Left lung (tissue), 10 donors: ENCODE measurements around the gene CEP120. TPM values are rescaled to one million over a fixed set of nuclear protein-coding genes. Genes with fewer than 3 reads are reported as not detected.

Experiments used
- ATAC-seq: fragments of 200-7000 bp; cut with Tn5 transposase; one replicate; pipeline ENCODE4 v1.9.1; 2020; ENCODE audit warnings: moderate library complexity
- DNase-seq, 4 donors: peaks; one replicate each; pipeline ENCODE4 v3.0.0-alpha.2; 2013 to 2020
- H3K27ac ChIP-seq, 2 donors: fragments of 200-600 bp; sonication (generic) in 1 of 2; one replicate each; pipeline versions ENCODE4 v1.5.0 to v1.8.0; 2020 to 2021
- H3K27me3 ChIP-seq, 2 donors: fragments of 200-600 bp; sonication (generic) in 1 of 2; one replicate each; pipeline versions ENCODE4 v1.5.0 to v1.8.0; 2020 to 2021
- H3K36me3 ChIP-seq, 2 donors: fragments of 200-600 bp; sonication (generic) in 1 of 2; one replicate each; pipeline versions ENCODE4 v1.5.0 to v1.8.0; 2020 to 2021
- H3K4me1 ChIP-seq, 2 donors: fragments of 200-600 bp; one replicate each; pipeline ENCODE4 v1.8.0; 2021
- H3K4me3 ChIP-seq, 2 donors: fragments of 200-600 bp; sonication (generic) in 1 of 2; one replicate each; pipeline versions ENCODE4 v1.5.0 to v1.8.0; 2020 to 2021; ENCODE audit warnings: mild to moderate bottlenecking in 1 of 2
- H3K9me3 ChIP-seq, 2 donors: fragments of 200-600 bp; sonication (generic) in 1 of 2; one replicate each; pipeline versions ENCODE4 v1.5.0 to v1.8.0; 2020 to 2021
- CTCF ChIP-seq, 2 donors: fragments of 200-600 bp; sonication (generic) in 1 of 2; IDR thresholded peaks; one replicate each; pipeline versions ENCODE4 v1.5.0 to v1.8.0; 2021; ENCODE audit warnings: antibody characterized with exemption in 2 of 2
- intact Hi-C, 2 donors: fragments of 100-400 bp; cut with DNase I; formaldehyde crosslinking; loops; one replicate each; pipeline versions ENCODE4 v1.11.2 to v1.14.2; 2022
- polyA plus RNA-seq, 6 donors: library from polyadenylated mRNA; unstranded; fragments of 120-200 nt; gene quantifications; one replicate each; pipeline ENCODE4 v1.2.1, GENCODE V29; 2013; ENCODE audit not compliant: insufficient read length in 6 of 6
- total RNA-seq, 2 donors: library from RNA; stranded (reverse); fragmentation: NEBNext Ultra II Directional; extraction: Animal tissue kit (Norgen Biotek cat#: 25700); gene quantifications; one replicate each; pipeline ENCODE4 v1.2.1, GENCODE V29; 2021
- donor health status: DM: no; HTN: yes; CAD: no.
- donor health status: DM: no; HTN: no; CAD: no.

The CEP120 gene
- total and polyA plus RNA-seq, 8 donors = 14.2 to 28.2 (median 25.2) TPM

GRCh38 chr5:123448743-123449142 is 25.5 kb upstream of the CEP120 start:
- no peak for TF ChIP-seq CTCF (IDR thresholded peaks at IDR 0.05)
- H3K27ac ChIP-seq = no peak overlapping the region
- ATAC-seq (no peak), DNase-seq (no peak)
- H3K36me3 ChIP-seq = no peaks in the 10 kb centered on the region
- no peaks in the 10 kb centered on the region for H3K27me3 ChIP-seq
- H3K9me3 ChIP-seq = no peaks in the 10 kb centered on the region
- no peaks in the 10 kb centered on the region for H3K4me1 ChIP-seq
- H3K4me3 ChIP-seq = no peak overlapping the region
- intact Hi-C loops = no loop called here

GRCh38 chr5:123448017-123448617 is 24.9 kb upstream of the CEP120 start:
- no peak for TF ChIP-seq CTCF (IDR thresholded peaks at IDR 0.05)
- H3K36me3 ChIP-seq = no peaks in the 10 kb centered on the region
- DNase-seq (no peak), ATAC-seq (no peak)
- no peaks in the 10 kb centered on the region for H3K4me1 ChIP-seq
- H3K9me3 ChIP-seq = no peaks in the 10 kb centered on the region
- intact Hi-C loops = no loop called here
- no peaks in the 10 kb centered on the region for H3K27me3 ChIP-seq
- H3K4me3 ChIP-seq = no peak overlapping the region
- H3K27ac ChIP-seq = no peak overlapping the region

GRCh38 chr5:123444016-123444415 is 20.8 kb upstream of the CEP120 start:
- intact Hi-C loops = no loop called here
- ATAC-seq (no peak), DNase-seq (no peak)

GRCh38 chr5:123441408-123441807 is 18.2 kb upstream of the CEP120 start:
- H3K27me3 ChIP-seq = no peaks in the 10 kb centered on the region
- ATAC-seq (no peak), DNase-seq (no peak)
- TF ChIP-seq CTCF (IDR thresholded peaks at IDR 0.05) = no peak
- H3K27ac ChIP-seq = no peak overlapping the region
- H3K36me3 ChIP-seq = no peaks in the 10 kb centered on the region
- H3K4me3 ChIP-seq = no peak overlapping the region
- H3K9me3 ChIP-seq = no peaks in the 10 kb centered on the region
- H3K4me1 ChIP-seq = no peaks in the 10 kb centered on the region
- intact Hi-C loops = no loop called here

More at GRCh38 chr5:123444016-123444415, 20.8 kb upstream of the CEP120 start:
- no peak overlapping the region for H3K27ac ChIP-seq
- no peaks in the 10 kb centered on the region for H3K27me3 ChIP-seq
- H3K4me3 ChIP-seq = no peak overlapping the region
- no peaks in the 10 kb centered on the region for H3K36me3 ChIP-seq
- no peaks in the 10 kb centered on the region for H3K9me3 ChIP-seq
- TF ChIP-seq CTCF (IDR thresholded peaks at IDR 0.05) = no peak
- no peaks in the 10 kb centered on the region for H3K4me1 ChIP-seq

GRCh38 chr5:123440456-123441181 is 17.4 kb upstream of the CEP120 start:
- Histone ChIP-seq H3K27me3 (no peaks in the 10 kb centered on the region), H3K4me1 (no peaks in the 10 kb centered on the region), H3K9me3 (no peaks in the 10 kb centered on the region), H3K4me3 (no peak overlapping the region), H3K27ac (no peak overlapping the region), H3K36me3 (no peaks in the 10 kb centered on the region)
- no peak for TF ChIP-seq CTCF (IDR thresholded peaks at IDR 0.05)
- DNase-seq (no peak), ATAC-seq (no peak)
- intact Hi-C loops = no loop called here
